ENCODE data around the gene KLHL3. TPM values are rescaled to one million over a fixed set of nuclear protein-coding genes. Genes with fewer than 3 reads are reported as not detected.

KLHL3 gene
- total and polyA plus RNA-seq, 2 experiments from 2014 or later, result 4.9 to 10.8 TPM

DNA sequence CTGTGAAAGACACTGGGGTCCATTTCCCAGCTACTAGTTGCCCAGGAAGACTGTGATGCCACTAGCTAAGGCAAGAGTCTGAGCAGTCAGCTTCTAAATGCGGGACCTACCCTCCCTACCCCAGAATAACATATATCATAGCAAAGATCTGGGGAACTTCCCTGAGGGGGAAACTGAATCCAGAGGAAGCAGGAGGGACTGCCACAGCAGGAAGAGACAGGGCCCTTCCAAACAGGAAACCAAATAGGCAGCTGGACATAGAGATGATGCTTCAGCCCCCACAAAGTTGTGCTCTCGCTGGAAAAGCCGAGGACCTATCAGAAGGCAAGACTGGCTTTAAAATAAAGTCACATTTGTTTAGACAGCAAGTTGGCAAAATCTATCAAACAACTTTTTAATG lies 51.1 kb downstream of the KLHL3 start:
- no peak overlapping the region for H3K4me3 Mint-ChIP-seq
- Histone ChIP-seq H3K27me3 (ENCODE audit: insufficient read depth) (no peaks in the 10 kb centered on the region), H3F3A (replicated peaks; ENCODE audit: low read depth) (no peaks in the 10 kb centered on the region), H3K36me3 (ENCODE audit: insufficient read depth) (no peaks in the 10 kb centered on the region), H3K4me2 (no peak overlapping the region), H4K20me1 (replicated peaks; ENCODE audit: insufficient read depth) (no peaks in the 10 kb centered on the region), H3K9me2 (ENCODE audit: insufficient read depth) (no peaks in the 10 kb centered on the region), H3K4me1 (ENCODE audit: insufficient read depth) (no peaks in the 10 kb centered on the region), H2AFZ (no peak overlapping the region), H3K4me3 (no peak overlapping the region), H3K79me2 (replicated peaks; ENCODE audit: insufficient read depth) (no peaks in the 10 kb centered on the region), H3K27ac (ENCODE audit: low read depth) (no peak overlapping the region)
- TF ChIP-seq, protein P1, sequence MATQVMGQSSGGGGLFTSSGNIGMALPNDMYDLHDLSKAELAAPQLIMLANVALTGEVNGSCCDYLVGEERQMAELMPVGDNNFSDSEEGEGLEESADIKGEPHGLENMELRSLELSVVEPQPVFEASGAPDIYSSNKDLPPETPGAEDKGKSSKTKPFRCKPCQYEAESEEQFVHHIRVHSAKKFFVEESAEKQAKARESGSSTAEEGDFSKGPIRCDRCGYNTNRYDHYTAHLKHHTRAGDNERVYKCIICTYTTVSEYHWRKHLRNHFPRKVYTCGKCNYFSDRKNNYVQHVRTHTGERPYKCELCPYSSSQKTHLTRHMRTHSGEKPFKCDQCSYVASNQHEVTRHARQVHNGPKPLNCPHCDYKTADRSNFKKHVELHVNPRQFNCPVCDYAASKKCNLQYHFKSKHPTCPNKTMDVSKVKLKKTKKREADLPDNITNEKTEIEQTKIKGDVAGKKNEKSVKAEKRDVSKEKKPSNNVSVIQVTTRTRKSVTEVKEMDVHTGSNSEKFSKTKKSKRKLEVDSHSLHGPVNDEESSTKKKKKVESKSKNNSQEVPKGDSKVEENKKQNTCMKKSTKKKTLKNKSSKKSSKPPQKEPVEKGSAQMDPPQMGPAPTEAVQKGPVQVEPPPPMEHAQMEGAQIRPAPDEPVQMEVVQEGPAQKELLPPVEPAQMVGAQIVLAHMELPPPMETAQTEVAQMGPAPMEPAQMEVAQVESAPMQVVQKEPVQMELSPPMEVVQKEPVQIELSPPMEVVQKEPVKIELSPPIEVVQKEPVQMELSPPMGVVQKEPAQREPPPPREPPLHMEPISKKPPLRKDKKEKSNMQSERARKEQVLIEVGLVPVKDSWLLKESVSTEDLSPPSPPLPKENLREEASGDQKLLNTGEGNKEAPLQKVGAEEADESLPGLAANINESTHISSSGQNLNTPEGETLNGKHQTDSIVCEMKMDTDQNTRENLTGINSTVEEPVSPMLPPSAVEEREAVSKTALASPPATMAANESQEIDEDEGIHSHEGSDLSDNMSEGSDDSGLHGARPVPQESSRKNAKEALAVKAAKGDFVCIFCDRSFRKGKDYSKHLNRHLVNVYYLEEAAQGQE (IDR thresholded peaks at IDR 0.05; ENCODE audit: unreplicated experiment), result no peak
- TF ChIP-seq CREB1 (CRISPR knock-in tag; IDR thresholded peaks at IDR 0.05; ENCODE audit: low read depth) (no peak), ZNF114 (CRISPR knock-in tag; IDR thresholded peaks at IDR 0.05) (no peak), EZH2 (IDR thresholded peaks at IDR 0.05; ENCODE audit: low read depth, unreplicated experiment) (no peak), JUNB (IDR thresholded peaks at IDR 0.05; ENCODE audit: unreplicated experiment) (no peak), STAT1 (IDR thresholded peaks at IDR 0.05; ENCODE audit: unreplicated experiment) (no peak), EZH2phosphoT487 (IDR thresholded peaks at IDR 0.05; ENCODE audit: unreplicated experiment) (no peak), POLR2AphosphoS5 (IDR thresholded peaks at IDR 0.05; ENCODE audit: low read depth) (no peak), NANOG (IDR thresholded peaks at IDR 0.05; ENCODE audit: borderline replicate concordance) (no peak), ZNF331 (CRISPR knock-in tag; IDR thresholded peaks at IDR 0.05; ENCODE audit: low read depth) (no peak)
- TF ChIP-seq, protein P2, sequence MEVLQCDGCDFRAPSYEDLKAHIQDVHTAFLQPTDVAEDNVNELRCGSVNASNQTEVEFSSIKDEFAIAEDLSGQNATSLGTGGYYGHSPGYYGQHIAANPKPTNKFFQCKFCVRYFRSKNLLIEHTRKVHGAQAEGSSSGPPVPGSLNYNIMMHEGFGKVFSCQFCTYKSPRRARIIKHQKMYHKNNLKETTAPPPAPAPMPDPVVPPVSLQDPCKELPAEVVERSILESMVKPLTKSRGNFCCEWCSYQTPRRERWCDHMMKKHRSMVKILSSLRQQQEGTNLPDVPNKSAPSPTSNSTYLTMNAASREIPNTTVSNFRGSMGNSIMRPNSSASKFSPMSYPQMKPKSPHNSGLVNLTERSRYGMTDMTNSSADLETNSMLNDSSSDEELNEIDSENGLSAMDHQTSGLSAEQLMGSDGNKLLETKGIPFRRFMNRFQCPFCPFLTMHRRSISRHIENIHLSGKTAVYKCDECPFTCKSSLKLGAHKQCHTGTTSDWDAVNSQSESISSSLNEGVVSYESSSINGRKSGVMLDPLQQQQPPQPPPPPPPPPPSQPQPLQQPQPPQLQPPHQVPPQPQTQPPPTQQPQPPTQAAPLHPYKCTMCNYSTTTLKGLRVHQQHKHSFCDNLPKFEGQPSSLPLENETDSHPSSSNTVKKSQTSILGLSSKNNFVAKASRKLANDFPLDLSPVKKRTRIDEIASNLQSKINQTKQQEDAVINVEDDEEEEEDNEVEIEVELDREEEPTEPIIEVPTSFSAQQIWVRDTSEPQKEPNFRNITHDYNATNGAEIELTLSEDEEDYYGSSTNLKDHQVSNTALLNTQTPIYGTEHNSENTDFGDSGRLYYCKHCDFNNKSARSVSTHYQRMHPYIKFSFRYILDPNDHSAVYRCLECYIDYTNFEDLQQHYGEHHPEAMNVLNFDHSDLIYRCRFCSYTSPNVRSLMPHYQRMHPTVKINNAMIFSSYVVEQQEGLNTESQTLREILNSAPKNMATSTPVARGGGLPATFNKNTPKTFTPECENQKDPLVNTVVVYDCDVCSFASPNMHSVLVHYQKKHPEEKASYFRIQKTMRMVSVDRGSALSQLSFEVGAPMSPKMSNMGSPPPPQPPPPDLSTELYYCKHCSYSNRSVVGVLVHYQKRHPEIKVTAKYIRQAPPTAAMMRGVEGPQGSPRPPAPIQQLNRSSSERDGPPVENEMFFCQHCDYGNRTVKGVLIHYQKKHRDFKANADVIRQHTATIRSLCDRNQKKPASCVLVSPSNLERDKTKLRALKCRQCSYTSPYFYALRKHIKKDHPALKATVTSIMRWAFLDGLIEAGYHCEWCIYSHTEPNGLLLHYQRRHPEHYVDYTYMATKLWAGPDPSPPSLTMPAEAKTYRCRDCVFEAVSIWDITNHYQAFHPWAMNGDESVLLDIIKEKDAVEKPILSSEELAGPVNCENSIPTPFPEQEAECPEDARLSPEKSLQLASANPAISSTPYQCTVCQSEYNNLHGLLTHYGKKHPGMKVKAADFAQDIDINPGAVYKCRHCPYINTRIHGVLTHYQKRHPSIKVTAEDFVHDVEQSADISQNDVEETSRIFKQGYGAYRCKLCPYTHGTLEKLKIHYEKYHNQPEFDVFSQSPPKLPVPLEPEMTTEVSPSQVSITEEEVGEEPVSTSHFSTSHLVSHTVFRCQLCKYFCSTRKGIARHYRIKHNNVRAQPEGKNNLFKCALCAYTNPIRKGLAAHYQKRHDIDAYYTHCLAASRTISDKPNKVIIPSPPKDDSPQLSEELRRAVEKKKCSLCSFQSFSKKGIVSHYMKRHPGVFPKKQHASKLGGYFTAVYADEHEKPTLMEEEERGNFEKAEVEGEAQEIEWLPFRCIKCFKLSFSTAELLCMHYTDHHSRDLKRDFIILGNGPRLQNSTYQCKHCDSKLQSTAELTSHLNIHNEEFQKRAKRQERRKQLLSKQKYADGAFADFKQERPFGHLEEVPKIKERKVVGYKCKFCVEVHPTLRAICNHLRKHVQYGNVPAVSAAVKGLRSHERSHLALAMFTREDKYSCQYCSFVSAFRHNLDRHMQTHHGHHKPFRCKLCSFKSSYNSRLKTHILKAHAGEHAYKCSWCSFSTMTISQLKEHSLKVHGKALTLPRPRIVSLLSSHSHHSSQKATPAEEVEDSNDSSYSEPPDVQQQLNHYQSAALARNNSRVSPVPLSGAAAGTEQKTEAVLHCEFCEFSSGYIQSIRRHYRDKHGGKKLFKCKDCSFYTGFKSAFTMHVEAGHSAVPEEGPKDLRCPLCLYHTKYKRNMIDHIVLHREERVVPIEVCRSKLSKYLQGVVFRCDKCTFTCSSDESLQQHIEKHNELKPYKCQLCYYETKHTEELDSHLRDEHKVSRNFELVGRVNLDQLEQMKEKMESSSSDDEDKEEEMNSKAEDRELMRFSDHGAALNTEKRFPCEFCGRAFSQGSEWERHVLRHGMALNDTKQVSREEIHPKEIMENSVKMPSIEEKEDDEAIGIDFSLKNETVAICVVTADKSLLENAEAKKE (CRISPR knock-in tag; IDR thresholded peaks at IDR 0.05), result no peak
- TF ChIP-seq, protein P3, sequence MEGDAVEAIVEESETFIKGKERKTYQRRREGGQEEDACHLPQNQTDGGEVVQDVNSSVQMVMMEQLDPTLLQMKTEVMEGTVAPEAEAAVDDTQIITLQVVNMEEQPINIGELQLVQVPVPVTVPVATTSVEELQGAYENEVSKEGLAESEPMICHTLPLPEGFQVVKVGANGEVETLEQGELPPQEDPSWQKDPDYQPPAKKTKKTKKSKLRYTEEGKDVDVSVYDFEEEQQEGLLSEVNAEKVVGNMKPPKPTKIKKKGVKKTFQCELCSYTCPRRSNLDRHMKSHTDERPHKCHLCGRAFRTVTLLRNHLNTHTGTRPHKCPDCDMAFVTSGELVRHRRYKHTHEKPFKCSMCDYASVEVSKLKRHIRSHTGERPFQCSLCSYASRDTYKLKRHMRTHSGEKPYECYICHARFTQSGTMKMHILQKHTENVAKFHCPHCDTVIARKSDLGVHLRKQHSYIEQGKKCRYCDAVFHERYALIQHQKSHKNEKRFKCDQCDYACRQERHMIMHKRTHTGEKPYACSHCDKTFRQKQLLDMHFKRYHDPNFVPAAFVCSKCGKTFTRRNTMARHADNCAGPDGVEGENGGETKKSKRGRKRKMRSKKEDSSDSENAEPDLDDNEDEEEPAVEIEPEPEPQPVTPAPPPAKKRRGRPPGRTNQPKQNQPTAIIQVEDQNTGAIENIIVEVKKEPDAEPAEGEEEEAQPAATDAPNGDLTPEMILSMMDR (conservative IDR thresholded peaks at IDR 0.05; ENCODE audit: low read depth in 2 of 2), result no peak
- TF ChIP-seq, protein P4, sequence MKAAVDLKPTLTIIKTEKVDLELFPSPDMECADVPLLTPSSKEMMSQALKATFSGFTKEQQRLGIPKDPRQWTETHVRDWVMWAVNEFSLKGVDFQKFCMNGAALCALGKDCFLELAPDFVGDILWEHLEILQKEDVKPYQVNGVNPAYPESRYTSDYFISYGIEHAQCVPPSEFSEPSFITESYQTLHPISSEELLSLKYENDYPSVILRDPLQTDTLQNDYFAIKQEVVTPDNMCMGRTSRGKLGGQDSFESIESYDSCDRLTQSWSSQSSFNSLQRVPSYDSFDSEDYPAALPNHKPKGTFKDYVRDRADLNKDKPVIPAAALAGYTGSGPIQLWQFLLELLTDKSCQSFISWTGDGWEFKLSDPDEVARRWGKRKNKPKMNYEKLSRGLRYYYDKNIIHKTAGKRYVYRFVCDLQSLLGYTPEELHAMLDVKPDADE (IDR thresholded peaks at IDR 0.05), result no peak
- DNase-seq (ENCODE audit: low spot score) (no peak), ATAC-seq (no peak)
- no peaks in the 10 kb centered on the region for H3K4me1 Mint-ChIP-seq
- H3K27ac Mint-ChIP-seq, result no peak overlapping the region
- H3K27me3 Mint-ChIP-seq (ENCODE audit: insufficient read depth, low read depth, poor library complexity), result peaks cover 4% of the 10 kb centered on the region
- H3K36me3 Mint-ChIP-seq (ENCODE audit: low read depth), result peaks cover 21% of the 10 kb centered on the region; the same call in 2 of the 3 replicates
- H3K9me3 Mint-ChIP-seq, result no peaks in the 10 kb centered on the region; the same call in 2 of the 3 replicates

Data from GM23338 (cell line).